ENCODE data around the gene BACH2.

The BACH2 gene

DNA sequence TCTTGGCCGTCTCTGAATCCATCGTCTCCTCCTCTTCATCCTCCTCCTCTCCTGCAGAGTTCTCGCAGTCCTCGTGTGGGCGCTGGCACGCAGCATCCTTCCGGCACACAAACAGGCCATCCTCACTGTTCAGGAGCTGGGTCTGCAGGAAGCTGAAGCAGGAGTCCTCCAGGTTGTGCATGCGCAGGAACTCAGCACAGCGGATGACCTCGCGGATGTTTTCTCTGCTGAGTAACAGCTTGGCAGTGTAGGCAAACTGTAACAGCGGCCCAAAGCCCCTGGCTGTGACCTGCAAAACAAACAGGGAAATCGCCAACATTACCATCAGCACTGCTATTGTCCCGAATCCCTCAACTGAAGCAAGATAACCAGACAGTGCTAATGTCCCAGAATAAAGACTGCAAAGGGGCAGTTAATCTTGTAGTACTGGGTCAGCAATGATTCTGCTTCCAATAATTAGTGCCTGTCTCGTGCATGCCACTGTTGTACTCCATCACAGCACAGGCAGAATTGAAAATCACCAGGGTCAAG is 345.0 kb downstream of the BACH2 start:
- DNase-seq (ENCODE audit: low read depth), result no peak
- TF ChIP-seq CTCF (IDR thresholded peaks at IDR 0.05; ENCODE audit: control insufficient read depth, insufficient read depth, low read depth, low read length, missing control alignments), result no peak
- no peak overlapping the region for H3K4me3 ChIP-seq (ENCODE audit: control insufficient read depth, low read depth, low read length)

DNA sequence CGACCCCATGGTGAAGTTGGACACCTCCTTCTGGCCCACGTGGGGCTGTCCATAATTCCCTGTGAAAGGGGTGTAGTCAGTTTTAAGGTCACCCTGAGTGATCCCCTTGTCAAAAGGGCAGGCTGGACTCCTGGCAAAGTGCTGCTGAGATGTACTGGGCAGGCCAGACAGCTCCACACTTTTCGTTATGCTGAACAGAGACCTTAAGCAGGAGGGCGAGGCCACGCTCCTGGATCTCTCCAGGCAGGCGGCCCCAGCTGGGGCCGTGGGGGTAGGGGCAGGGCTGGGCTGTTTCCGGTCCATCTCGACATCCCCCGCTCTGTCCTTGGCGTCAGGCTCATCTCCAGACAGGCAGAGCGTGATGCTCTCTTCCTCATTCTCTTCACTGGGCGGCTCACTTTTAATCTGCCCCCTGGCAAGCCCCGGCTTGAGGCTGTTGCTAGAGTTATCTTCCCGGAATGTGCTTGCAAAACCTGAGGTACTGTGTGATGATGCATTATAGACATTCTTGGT is 345.7 kb downstream of the BACH2 start:
- no peak overlapping the region for H3K4me3 ChIP-seq (ENCODE audit: control insufficient read depth, low read depth, low read length)
- TF ChIP-seq CTCF (IDR thresholded peaks at IDR 0.05; ENCODE audit: control insufficient read depth, insufficient read depth, low read depth, low read length, missing control alignments), result no peak
- DNase-seq (ENCODE audit: low read depth), result no peak

- no peak for TF ChIP-seq CTCF (IDR thresholded peaks at IDR 0.05; ENCODE audit: control insufficient read depth, insufficient read depth, low read depth, low read length, missing control alignments)
- H3K4me3 ChIP-seq (ENCODE audit: control insufficient read depth, low read depth, low read length), result no peak overlapping the region
- no peak for DNase-seq (ENCODE audit: low read depth)
Measured at GRCh38 chr6:89950446-89950845, 346.2 kb downstream of the BACH2 start.

- no peak for TF ChIP-seq CTCF (IDR thresholded peaks at IDR 0.05; ENCODE audit: control insufficient read depth, insufficient read depth, low read depth, low read length, missing control alignments)
- no peak overlapping the region for H3K4me3 ChIP-seq (ENCODE audit: control insufficient read depth, low read depth, low read length)
- DNase-seq (ENCODE audit: low read depth), result no peak
Measured at GRCh38 chr6:89948876-89949275, 347.8 kb downstream of the BACH2 start.

GRCh38 chr6:89944826-89945407 is 351.7 kb downstream of the BACH2 start:
- no peak overlapping the region for H3K4me3 ChIP-seq (ENCODE audit: control insufficient read depth, low read depth, low read length)
- TF ChIP-seq CTCF (IDR thresholded peaks at IDR 0.05; ENCODE audit: control insufficient read depth, insufficient read depth, low read depth, low read length, missing control alignments), result peak; percentile 48
- DNase-seq (ENCODE audit: low read depth), result no peak

DNA sequence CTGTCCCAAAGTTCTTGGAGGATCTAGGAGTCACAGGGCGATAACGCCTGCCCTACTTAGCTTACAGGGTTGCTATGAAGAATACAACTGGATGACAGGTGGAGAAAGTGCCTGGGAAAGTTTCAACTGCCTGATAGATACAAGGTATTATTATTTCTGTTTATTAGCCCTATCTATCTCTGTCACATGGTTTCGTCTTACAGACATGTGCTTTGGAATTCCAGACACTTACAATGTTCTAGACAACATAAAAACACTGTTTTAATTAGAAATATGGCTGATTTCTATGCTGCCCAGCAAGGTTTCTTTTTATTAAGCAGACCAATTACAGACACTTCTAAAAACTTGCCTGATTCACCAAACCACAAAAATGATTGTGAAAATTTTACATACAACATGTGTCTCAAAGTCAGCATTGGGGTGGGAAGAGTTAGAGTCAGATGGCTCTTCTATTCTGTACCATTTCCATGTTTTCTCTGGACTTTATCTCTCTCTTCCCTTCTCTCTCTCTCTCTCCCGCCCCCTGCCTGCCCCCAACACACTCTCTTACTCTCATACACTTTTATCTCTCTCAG is 352.4 kb downstream of the BACH2 start:
- no peak overlapping the region for H3K4me3 ChIP-seq (ENCODE audit: control insufficient read depth, low read depth, low read length)
- no peak for DNase-seq (ENCODE audit: low read depth)
- no peak for TF ChIP-seq CTCF (IDR thresholded peaks at IDR 0.05; ENCODE audit: control insufficient read depth, insufficient read depth, low read depth, low read length, missing control alignments)

Data from AG09309 (cell line).